22Rv1 (cell line): Measurements from ENCODE around the gene KCNIP3.

ENCODE experiments used
- H3K27ac ChIP-seq: fragments of 450-650 bp; 2 replicates; pipeline ENCODE4 v1.5.1; 2017
- ZFX ChIP-seq: fragments of 450-650 bp; IDR thresholded peaks from 2 replicates; pipeline ENCODE4 v1.6.1; 2017; ENCODE audit warnings: antibody characterized with exemption, borderline replicate concordance
- TF ChIP-seq, protein P1 (sequence below): fragments of 450-650 bp; IDR thresholded peaks from 2 replicates; pipeline ENCODE4 v1.5.1; 2017; ENCODE audit warnings: mild to moderate bottlenecking

The KCNIP3 gene

DNA sequence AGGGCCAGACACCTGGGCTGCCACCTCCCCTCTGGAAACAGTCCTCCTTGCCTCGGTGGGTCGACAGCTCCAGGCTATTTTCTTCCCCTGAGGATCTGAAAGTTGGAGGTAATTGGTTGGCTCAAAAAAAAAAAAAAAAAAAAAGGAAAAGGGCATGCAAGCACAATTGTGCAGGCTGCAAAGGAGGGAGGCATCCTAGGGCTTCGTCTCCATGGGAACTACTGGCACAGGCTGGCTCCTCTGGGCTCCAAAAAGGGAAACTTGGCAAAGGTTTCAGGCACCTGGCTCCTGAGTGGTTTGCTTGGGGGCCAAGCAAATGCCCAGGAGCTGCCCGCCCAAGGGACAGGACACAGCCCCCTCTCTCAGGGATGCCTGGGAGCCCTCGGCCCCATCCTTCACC lies 1.1 kb upstream of the KCNIP3 start:
- H3K27ac ChIP-seq: peak overlapping the region; percentile 62; the same call in 1 of the 2 replicates
- no peak for TF ChIP-seq ZFX
- TF ChIP-seq, protein P1, sequence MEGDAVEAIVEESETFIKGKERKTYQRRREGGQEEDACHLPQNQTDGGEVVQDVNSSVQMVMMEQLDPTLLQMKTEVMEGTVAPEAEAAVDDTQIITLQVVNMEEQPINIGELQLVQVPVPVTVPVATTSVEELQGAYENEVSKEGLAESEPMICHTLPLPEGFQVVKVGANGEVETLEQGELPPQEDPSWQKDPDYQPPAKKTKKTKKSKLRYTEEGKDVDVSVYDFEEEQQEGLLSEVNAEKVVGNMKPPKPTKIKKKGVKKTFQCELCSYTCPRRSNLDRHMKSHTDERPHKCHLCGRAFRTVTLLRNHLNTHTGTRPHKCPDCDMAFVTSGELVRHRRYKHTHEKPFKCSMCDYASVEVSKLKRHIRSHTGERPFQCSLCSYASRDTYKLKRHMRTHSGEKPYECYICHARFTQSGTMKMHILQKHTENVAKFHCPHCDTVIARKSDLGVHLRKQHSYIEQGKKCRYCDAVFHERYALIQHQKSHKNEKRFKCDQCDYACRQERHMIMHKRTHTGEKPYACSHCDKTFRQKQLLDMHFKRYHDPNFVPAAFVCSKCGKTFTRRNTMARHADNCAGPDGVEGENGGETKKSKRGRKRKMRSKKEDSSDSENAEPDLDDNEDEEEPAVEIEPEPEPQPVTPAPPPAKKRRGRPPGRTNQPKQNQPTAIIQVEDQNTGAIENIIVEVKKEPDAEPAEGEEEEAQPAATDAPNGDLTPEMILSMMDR: no peak

DNA sequence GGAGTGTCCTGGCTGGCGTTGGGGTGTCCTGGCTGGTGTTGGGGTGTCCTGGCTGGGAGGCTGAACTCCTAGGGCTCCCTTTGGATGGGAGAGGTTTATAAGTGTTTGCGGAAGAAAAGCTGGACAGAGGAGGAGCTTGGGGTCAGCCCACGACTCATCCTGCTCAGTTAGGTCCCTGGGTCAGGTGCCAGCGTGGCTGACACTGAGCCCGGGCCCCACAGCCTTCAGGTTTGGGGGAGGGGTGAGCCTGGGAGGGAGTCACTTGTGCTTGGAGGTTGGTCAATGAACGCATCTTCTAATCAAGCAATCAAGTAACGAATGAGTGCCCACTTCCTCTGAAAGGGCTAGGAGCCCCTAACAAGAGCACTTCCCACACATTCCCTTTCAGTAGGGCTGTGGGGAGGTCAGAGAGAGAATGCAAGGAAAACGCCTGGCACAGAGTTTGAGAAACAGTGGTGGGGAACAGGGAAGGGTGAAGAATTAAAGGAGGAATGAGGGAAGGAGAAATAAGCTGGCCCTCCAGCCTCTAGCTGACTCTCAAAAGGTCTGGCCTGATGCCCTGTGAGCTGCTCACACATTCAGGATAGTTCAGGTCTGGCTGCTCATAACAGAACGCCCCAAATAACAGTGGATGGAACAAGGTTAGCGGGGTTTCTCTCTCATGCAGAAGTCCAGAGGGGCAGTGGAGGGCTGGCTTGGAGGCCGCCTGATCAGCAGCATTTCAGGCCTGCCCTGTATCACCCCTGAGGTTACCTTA lies 670 bp downstream of the KCNIP3 start:
- H3K27ac ChIP-seq: peak overlapping the region; percentile 62
- TF ChIP-seq, protein P1: no peak
- no peak for TF ChIP-seq ZFX

DNA sequence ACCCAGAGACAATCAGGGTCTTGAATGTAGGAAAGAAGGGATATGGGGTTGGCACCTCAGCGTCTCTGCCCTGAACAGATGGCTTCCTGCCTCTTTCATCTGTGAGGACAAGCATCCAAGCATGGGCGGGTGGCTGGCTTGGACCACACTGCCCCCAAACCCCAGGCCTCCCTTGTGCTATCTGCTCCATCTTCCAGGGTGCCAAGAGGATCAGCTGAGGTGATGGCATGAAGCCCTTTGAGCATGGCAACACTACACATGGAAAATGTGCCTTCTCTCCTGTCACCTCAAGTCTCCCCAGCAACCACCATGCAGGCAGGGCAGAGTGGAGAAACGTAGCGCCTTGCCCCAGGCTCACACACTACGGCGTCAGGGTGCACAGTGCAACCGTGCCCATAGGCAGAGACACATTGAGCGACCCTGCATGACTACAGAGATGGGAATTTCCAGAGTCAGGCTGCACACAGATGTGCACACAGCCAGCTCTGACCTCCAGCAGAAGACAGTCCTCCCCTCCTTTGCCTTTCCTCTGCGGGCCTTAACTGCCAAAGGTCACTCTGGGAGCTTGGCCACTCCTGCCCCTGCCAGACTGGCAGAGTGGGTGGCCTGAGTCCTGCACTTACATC lies 1.5 kb downstream of the KCNIP3 start:
- H3K27ac ChIP-seq: peak overlapping the region; percentile 62; the same call in 1 of the 2 replicates

DNA sequence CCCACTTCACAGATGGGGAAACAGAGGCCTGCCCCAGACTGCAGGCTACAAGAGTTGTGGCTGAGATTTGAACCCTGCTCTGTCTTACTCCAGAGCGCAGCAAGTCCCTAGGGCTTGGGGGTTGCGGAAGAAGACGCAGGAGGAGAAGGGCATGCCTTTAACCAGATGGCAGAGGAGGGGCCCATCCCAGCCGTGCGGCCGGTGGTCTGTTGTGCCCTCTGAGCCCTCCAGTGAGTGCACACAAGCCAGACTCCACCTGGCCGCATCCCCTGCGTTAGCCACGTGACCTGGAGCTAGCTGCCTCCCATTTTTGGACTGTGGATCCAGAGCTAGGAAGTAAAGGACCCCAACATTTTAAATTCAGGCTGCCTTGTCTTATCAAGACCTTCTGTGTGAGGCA lies 2.8 kb downstream of the KCNIP3 start:
- no peak for TF ChIP-seq ZFX
- TF ChIP-seq, protein P1: no peak
- peak overlapping the region; percentile 55 for H3K27ac ChIP-seq

More for the DNA sequence above, 1.5 kb downstream of the KCNIP3 start:
- TF ChIP-seq, protein P1: no peak
- no peak for TF ChIP-seq ZFX

DNA sequence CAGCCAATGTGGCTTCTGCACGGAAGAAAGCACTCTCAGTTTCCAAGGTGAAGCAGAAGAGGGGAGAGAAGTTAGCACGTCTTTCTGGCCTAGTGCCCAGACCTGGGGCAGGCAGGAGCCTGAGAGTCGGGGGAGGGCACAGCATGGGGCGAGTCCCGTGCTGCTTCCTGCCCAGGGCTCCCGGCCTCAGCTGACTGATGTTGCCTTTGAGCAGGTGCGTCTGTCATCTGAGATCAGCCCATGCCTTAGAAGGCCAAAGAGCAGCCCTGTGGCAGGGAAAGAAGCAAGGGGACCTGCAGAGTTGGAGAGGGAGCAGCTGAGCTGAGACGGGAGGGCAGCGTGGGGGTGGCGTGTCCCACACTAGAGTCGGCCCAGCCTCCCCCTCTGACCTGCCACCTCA lies 3.3 kb downstream of the KCNIP3 start:
- TF ChIP-seq, protein P1: no peak
- no peak for TF ChIP-seq ZFX

DNA sequence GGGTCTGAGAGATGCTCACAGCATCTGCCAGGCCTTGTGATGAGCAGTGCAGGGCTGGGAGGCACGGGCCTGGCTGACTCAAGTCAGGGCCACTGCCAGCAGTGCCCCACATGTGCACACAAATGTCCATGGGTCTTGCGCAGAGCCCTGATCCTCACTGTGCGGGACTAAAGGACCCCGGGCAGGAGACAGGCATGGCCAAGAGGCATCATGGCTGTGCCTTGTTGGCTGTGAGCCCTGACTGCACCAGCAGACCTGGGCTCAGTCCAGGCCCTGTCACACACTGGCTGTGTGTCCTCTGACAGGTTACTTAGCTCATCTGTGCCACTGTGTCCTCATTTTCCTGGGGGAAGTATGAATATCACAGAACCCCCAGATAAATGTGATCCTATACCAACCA lies 4.0 kb downstream of the KCNIP3 start:
- no peak for TF ChIP-seq ZFX
- TF ChIP-seq, protein P1: no peak
- H3K27ac ChIP-seq: peak overlapping the region; percentile 55

More for the DNA sequence above, 3.3 kb downstream of the KCNIP3 start:
- H3K27ac ChIP-seq: peak overlapping the region; percentile 55

DNA sequence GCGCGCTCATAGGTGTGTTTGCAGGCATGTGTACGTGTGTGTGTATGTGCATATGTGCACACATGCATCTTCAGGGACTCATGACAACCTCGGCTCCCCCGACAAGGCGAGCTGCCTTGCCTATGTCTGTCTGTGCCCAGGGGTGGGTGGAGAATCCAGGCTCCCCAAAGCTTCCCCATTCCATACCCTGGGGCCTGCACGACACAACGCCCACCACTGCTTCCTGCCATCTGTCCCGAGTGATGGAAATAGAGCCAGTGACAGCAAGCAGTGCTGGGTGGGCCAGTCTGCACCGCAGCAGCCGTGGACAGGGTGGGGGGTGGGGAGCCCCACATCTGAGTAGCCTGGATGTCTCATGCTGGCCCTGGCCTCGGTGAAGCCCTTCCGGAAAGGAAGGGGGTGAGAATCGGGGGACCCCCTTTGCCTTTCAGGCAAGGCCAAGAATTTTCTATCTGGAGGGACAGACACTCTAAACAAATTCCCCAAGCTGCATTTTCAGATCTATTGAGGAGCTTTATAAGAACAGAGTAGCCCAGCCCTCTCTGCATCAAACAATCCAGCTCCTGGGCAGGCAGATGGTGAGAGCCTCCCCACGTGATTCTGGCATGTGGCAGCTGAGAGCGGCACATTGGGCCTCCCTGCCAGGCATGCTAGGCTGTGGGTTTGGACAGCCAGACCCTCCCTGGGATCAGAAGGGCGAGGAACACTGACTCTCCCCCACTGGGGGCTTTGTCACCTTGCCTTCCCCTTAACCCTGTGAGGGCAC lies 4.9 kb downstream of the KCNIP3 start:
- TF ChIP-seq, protein P1: no peak
- no peak for TF ChIP-seq ZFX
- no peak overlapping the region for H3K27ac ChIP-seq
